ENCODE data around the gene PSMD11.
"Not testable (repeated sequence)": the region's sequence is repeated elsewhere in the genome, so short reads cannot be mapped to it uniquely, and the experiment has no call there.

PSMD11 gene

GRCh38 chr17:32441886-32442285 lies 2.4 kb upstream of the PSMD11 start:
- no peak overlapping the region for H3K4me3 ChIP-seq (replicated peaks in 1 of 2; ENCODE audit: low read depth in 2 of 2, low read length in 2 of 2)
- no peak for DNase-seq (ENCODE audit: low read depth in 2 of 2)
- no peak for TF ChIP-seq CTCF (IDR thresholded peaks at IDR 0.05; ENCODE audit: low read depth, low read length)

- peak overlapping the region; percentile 76 to 91 for H3K4me3 ChIP-seq (replicated peaks in 1 of 2; ENCODE audit: low read depth in 2 of 2, low read length in 2 of 2)
- no peak for TF ChIP-seq CTCF (IDR thresholded peaks at IDR 0.05; ENCODE audit: low read depth, low read length)
- DNase-seq (ENCODE audit: low read depth in 2 of 2), result no peak
These were observed 446 bp upstream of the PSMD11 start for GRCh38 chr17:32443827-32444300.

- TF ChIP-seq CTCF (IDR thresholded peaks at IDR 0.05; ENCODE audit: low read depth, low read length), result no peak
- DNase-seq (ENCODE audit: low read depth in 2 of 2), result peak; percentile 63 to 75
- H3K4me3 ChIP-seq (replicated peaks in 1 of 2; ENCODE audit: low read depth in 2 of 2, low read length in 2 of 2), result peak overlapping the region; percentile 76 to 91
These were observed 735 bp downstream of the PSMD11 start for GRCh38 chr17:32445074-32445415.

- H3K4me3 ChIP-seq (replicated peaks in 1 of 2; ENCODE audit: low read depth in 2 of 2, low read length in 2 of 2), result peak overlapping the region; percentile 76 to 91
- no peak for DNase-seq (ENCODE audit: low read depth in 2 of 2)
- TF ChIP-seq CTCF (IDR thresholded peaks at IDR 0.05; ENCODE audit: low read depth, low read length), result no peak
These were observed 1.2 kb downstream of the PSMD11 start for GRCh38 chr17:32445497-32445896.

GRCh38 chr17:32445971-32446370 lies 1.7 kb downstream of the PSMD11 start:
- peak; percentile 34 to 65 for DNase-seq (ENCODE audit: low read depth in 2 of 2)
- TF ChIP-seq CTCF (IDR thresholded peaks at IDR 0.05; ENCODE audit: low read depth, low read length), result no peak
- H3K4me3 ChIP-seq (replicated peaks in 1 of 2; ENCODE audit: low read depth in 2 of 2, low read length in 2 of 2), result peak overlapping the region in 1 of 2 donors; percentile 91

GRCh38 chr17:32446949-32447348 lies 2.6 kb downstream of the PSMD11 start:
- H3K4me3 ChIP-seq (replicated peaks in 1 of 2; ENCODE audit: low read depth in 2 of 2, low read length in 2 of 2), result no peak overlapping the region
- no peak for DNase-seq (ENCODE audit: low read depth in 2 of 2)
- no peak for TF ChIP-seq CTCF (IDR thresholded peaks at IDR 0.05; ENCODE audit: low read depth, low read length)

- DNase-seq (ENCODE audit: low read depth in 2 of 2), result no peak
- H3K4me3 ChIP-seq (replicated peaks in 1 of 2; ENCODE audit: low read depth in 2 of 2, low read length in 2 of 2), result no peak overlapping the region
- no peak for TF ChIP-seq CTCF (IDR thresholded peaks at IDR 0.05; ENCODE audit: low read depth, low read length)
These were observed 5.7 kb downstream of the PSMD11 start for GRCh38 chr17:32449963-32450362.

GRCh38 chr17:32450379-32450778 lies 6.1 kb downstream of the PSMD11 start:
- H3K4me3 ChIP-seq (replicated peaks in 1 of 2; ENCODE audit: low read depth in 2 of 2, low read length in 2 of 2); DNase-seq (ENCODE audit: low read depth in 2 of 2): not testable (repeated sequence)
